Psoas muscle (tissue), 8 donors: ENCODE measurements around the gene DDIT4L. TPM values are rescaled to one million over a fixed set of nuclear protein-coding genes. Genes with fewer than 3 reads are reported as not detected.
A peak's percentile ranks its signal among the peaks of the same experiment; 100 is the strongest.

ENCODE experiments used
- ATAC-seq, 4 donors: fragments of 200-7000 bp; cut with Tn5 transposase; one replicate each; pipeline ENCODE4 v1.9.1; 2020; ENCODE audit warnings: moderate library complexity in 3 of 4, mild to moderate bottlenecking in 2 of 4
- DNase-seq, 2 donors: peaks; one replicate each; pipeline ENCODE4 v3.0.0-alpha.2; 2020
- H3K27ac ChIP-seq: fragments of 200-600 bp; one replicate; pipeline ENCODE4 v1.8.0; 2022
- H3K27me3 ChIP-seq, 3 donors: fragments of 200-600 bp in 1 of 3; one replicate each; pipeline versions ENCODE4 v1.6.1 to v1.8.0; 2013 to 2022; ENCODE audit warnings: low read length in 2 of 3, mild to moderate bottlenecking in 2 of 3, moderate library complexity in 1 of 3; ENCODE audit not compliant: insufficient read depth in 3 of 3
- H3K36me3 ChIP-seq, 2 donors: fragments of 200-600 bp in 1 of 2; one replicate each; pipeline versions ENCODE4 v1.6.1 to v1.8.0; 2013 to 2022; ENCODE audit warnings: low read depth in 1 of 2, mild to moderate bottlenecking in 1 of 2, moderate library complexity in 1 of 2; ENCODE audit not compliant: insufficient read depth in 1 of 2
- H3K4me1 ChIP-seq: fragments of 200-600 bp; one replicate; pipeline ENCODE4 v1.8.0; 2022
- H3K4me3 ChIP-seq: fragments of 200-600 bp; one replicate; pipeline ENCODE4 v1.8.0; 2022; ENCODE audit warnings: mild to moderate bottlenecking
- H3K9me3 ChIP-seq: fragments of 200-600 bp; one replicate; pipeline ENCODE4 v1.8.0; 2022
- WGBS, 3 donors: extraction: QIAGEN DNeasy Blood & Tissue Kit; methylation state at CpG; one replicate each; pipeline versions ENCODE4 v1.1.6 to v1.1.7; 2013; 5-methylcytosine and 5-hydroxymethylcytosine counted together
- intact Hi-C, 2 donors: fragments of 100-400 bp; cut with DNase I; formaldehyde crosslinking; loops; one replicate each; pipeline versions ENCODE4 v1.11.0 to v1.14.2; 2022
- long read RNA-seq, 2 donors: library from polyadenylated mRNA; unstranded; transcript quantifications; one replicate each; pipeline ENCODE4 v2.0.0, GENCODE V29; 2021
- polyA plus RNA-seq, 3 donors: library from polyadenylated mRNA; stranded (reverse); fragments of 200-250 nt; gene quantifications; one replicate each; pipeline ENCODE4 v1.2.3, GENCODE V29; 2013
- total RNA-seq, 4 donors: library from RNA; stranded (reverse); fragmentation: NEBNext Ultra II Directional in 2 of 4; extraction: Animal tissue kit (Norgen Biotek cat#: 25700) in 2 of 4; gene quantifications; one replicate each; pipeline versions ENCODE4 v1.2.1 to v1.2.4, GENCODE V29; 2021 to 2023
- TF ChIP-seq, protein P1 (sequence below): fragments of 200-600 bp; IDR thresholded peaks from one replicate; pipeline ENCODE4 v1.8.0; 2022; ENCODE audit warnings: antibody characterized with exemption
- donor health status: healthy with polysubstance abuse.
- donor health status: DM: no; HTN: no; CAD: no; lungs with moderate emphysema.
- donor health status: Bipolar disorder and iron deficiency.
- donor health status: healthy.
- donor health status: DM: yes; HTN: yes; CAD: no.
- donor health status: DM: no; HTN: no; CAD: no.
- donor health status: DM: no; HTN: no; CAD: no.
- donor health status: DM: yes; HTN: yes; CAD: no.

Gene DDIT4L
- total RNA-seq (100 to 1,000 TPM; 101 to 403 (median 275) TPM), polyA plus RNA-seq (100 to 1,000 TPM in 2 of 3 donors, 10 to 100 TPM in 1; 84.2 to 160 (median 107) TPM)
- long read RNA-seq, donor 1, transcript DDIT4L-201 (3 exons, 2,604 nt): major isoform, 320 of 336 reads
- long read RNA-seq, donor 1, partial matches to known transcripts: 0 of 336 reads
- long read RNA-seq, donor 1, other reads (novel, unspliced or antisense): 9 of 336 reads
- long read RNA-seq, donor 2, transcript DDIT4L-201 (3 exons, 2,604 nt): major isoform, 136 of 149 reads
- long read RNA-seq, donor 2, partial matches to known transcripts: 3 of 149 reads
- long read RNA-seq, donor 2, other reads (novel, unspliced or antisense): 10 of 149 reads

DNA sequence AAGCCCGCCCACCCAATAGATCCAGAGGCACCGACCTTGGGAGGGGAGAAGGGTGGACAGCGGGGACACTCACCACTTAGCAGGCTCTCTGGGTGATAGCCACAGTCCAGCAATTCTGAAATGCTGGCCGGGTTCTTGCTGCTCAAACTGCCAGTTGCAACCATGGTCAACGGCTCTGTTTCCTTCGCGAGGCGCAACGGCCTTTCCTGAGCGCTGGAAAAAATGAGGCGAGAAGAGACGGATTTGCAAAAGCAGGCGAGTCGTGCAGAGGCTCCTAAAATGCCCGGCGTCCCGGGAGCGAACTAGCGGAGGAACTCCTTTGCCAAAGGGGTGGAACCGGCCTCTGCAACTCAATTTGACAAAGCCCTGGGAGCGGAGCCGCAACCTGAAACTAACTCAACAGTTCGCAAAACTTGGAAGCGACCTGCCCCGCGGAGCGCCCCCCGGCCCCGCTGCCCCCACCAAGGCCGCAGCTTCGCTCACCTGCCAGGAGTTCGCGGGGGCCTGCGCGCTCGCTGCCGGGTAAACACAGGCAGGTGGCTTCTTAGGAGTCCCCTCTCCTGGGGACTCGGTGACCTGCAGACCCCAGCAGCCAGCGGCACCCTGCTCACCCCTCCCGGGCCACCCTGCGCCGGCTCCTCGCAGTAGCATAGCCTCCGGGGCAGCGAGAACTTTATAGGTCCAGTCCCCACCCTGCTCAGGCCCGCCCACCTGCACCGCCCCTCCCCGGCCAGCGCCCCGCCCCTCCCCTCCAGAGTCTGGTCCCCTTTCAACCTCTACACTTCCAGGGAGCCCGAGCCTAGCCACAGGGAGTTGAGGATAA lies at the start of gene DDIT4L:
Gene DDIT4L, minus strand, starts transcription at position 649 of the 823 bp plus-strand sequence. Its CDS starts 485 bp downstream, at position 164.
- intact Hi-C loops: loop anchor here (5.0 to 10.0 kb wide), 4 partner anchors 93 to 222 kb away; no protein-coding TSS in a partner anchor
- H3K27ac ChIP-seq: peak within 1 kb of the TSS; percentile 89
- peak; percentile 69 to 84 for DNase-seq

DNA sequence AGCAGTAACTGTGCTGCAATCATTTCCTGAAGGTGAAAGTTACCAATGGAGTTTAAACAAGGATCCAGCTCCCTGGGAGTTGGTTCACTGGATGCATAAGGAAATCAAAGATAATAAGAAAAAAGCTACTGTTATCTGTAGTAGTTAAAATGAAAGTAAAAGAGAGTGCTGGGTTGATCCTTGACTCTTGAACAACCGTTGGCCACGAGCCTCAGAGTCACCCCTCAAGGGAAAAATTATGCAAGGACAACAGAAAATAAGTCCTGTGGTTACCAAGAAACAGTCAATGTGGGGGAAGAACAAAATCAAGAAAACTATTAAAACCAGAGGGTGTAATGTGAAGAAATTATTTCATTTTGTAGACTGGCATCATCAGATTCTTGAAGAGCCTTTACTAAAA lies 49.7 kb upstream of the DDIT4L start:
- Histone ChIP-seq H3K36me3 (no peaks in the 10 kb centered on the region), H3K27ac (no peak overlapping the region), H3K4me1 (no peaks in the 10 kb centered on the region), H3K9me3 (no peaks in the 10 kb centered on the region), H3K27me3 (no peaks in the 10 kb centered on the region), H3K4me3 (no peak overlapping the region)
- TF ChIP-seq, protein P1, sequence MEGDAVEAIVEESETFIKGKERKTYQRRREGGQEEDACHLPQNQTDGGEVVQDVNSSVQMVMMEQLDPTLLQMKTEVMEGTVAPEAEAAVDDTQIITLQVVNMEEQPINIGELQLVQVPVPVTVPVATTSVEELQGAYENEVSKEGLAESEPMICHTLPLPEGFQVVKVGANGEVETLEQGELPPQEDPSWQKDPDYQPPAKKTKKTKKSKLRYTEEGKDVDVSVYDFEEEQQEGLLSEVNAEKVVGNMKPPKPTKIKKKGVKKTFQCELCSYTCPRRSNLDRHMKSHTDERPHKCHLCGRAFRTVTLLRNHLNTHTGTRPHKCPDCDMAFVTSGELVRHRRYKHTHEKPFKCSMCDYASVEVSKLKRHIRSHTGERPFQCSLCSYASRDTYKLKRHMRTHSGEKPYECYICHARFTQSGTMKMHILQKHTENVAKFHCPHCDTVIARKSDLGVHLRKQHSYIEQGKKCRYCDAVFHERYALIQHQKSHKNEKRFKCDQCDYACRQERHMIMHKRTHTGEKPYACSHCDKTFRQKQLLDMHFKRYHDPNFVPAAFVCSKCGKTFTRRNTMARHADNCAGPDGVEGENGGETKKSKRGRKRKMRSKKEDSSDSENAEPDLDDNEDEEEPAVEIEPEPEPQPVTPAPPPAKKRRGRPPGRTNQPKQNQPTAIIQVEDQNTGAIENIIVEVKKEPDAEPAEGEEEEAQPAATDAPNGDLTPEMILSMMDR: no peak
- WGBS, 3 donors: 58 to 70% (median 59%) methylated on average over 2 of the region's 2 CpGs
- DNase-seq (no peak), ATAC-seq (no peak)
- intact Hi-C loops: loop anchor here (5.0 kb wide), 1 partner anchor 33 kb away; no protein-coding TSS in a partner anchor

More for the DNA sequence above, at the start of gene DDIT4L:
- H3K4me1 ChIP-seq: peaks cover 18% of the 10 kb centered on the region
- TF ChIP-seq, protein P1: no peak
- ATAC-seq: peak; percentile 83 to 87 (median 85)
- no peaks in the 10 kb centered on the region for H3K27me3 ChIP-seq
- no peaks in the 10 kb centered on the region for H3K9me3 ChIP-seq
- peak within 1 kb of the TSS; percentile 90 for H3K4me3 ChIP-seq
- 0 to 2% (median 1%) methylated on average over 45 to 51 of the region's 51 CpGs for WGBS, 3 donors
- peaks cover 0 to 44% of the 10 kb centered on the region in 2 donors for H3K36me3 ChIP-seq

- no peaks in the 10 kb centered on the region for H3K36me3 ChIP-seq
- ATAC-seq (no peak), DNase-seq (no peak)
- peaks cover 26% of the 10 kb centered on the region for H3K9me3 ChIP-seq
- H3K27me3 ChIP-seq: no peaks in the 10 kb centered on the region
- no peak overlapping the region for H3K4me3 ChIP-seq
- no peak overlapping the region for H3K27ac ChIP-seq
- no peaks in the 10 kb centered on the region for H3K4me1 ChIP-seq
- TF ChIP-seq, protein P1: no peak
- intact Hi-C loops: no loop called here
Observed at GRCh38 chr4:100224721-100225120, 34.5 kb upstream of the DDIT4L start.

GRCh38 chr4:100224160-100224559 lies 33.9 kb upstream of the DDIT4L start:
- Histone ChIP-seq H3K27ac (no peak overlapping the region), H3K27me3 (no peaks in the 10 kb centered on the region), H3K9me3 (peaks cover 26% of the 10 kb centered on the region), H3K4me3 (no peak overlapping the region), H3K36me3 (no peaks in the 10 kb centered on the region), H3K4me1 (no peaks in the 10 kb centered on the region)
- no peak for ATAC-seq
- TF ChIP-seq, protein P1: no peak
- intact Hi-C loops: no loop called here
- DNase-seq: no peak
